A204.1 (cell line): ENCODE results near the gene SLC22A4.

Experiments used
- FAIRE-seq: peaks from 2 replicates; lab custom pipeline; 2012; peaks lifted over from hg19 to GRCh38; lab: Jason Lieb, UNC

The SLC22A4 gene

GRCh38 chr5:132275367-132276220 is 18.6 kb upstream of the SLC22A4 start:
- FAIRE-seq, result no peak

GRCh38 chr5:132277256-132277655 is 16.9 kb upstream of the SLC22A4 start:
- no peak for FAIRE-seq

GRCh38 chr5:132277971-132278853 is 16.0 kb upstream of the SLC22A4 start:
- no peak for FAIRE-seq

DNA sequence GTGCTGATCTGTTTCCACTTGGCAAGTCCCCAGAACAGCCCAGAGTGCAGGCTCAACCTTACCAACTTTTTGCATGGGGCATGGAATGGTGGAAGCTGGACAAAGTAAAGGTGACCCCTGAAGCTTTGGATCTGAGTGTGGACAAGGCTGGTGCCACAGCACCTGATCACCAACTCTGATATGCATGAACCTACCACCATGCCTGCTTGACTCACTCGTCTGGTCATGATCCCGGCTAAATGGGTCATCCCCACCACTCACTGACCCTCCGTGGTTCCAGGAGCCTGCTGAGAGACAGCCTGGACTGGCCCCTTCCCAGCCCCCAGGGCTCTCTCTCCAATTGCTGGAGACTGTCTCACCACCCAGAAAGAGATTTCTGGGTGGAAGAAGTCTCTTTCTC is 14.4 kb upstream of the SLC22A4 start:
- no peak for FAIRE-seq

DNA sequence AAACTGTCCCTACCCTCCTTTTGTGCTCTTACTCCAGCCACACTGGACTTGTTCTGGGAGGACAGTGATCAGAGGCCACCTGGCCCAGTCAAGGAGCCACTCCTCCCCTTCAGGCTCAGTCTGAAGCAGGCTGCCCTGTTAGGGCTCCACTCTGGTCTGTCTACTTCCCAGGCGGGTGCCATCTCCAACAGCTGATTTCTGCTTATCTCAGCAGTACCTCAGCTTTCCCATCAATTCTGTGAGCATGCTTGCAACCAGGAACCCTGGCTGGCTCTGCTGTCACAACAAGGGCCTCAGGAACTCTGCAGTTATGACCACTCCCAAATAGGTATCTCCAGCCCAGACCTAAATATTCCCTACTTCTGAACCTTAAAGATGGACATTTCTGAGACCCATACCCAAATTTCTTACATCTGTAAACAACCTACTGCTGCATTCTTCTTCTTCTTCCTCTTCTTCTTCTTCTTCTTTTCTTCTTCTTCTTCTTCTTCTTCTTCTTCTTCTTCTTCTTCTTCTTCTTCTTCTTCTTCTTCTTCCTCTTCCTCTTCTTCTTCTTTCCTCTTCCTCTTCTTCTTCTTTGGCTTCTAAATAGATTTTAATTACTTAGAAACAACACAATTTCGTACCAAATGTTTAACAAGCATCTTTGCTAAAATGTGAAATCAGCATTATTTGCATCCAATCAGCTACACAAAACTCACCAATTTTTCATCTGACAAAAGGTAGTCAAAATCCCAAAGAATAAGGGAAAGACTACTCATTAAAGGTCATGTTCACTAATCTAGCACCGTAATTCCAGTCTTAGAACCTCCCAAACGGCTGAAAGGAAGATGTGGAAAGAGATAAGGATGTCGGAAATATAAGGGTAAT is 13.6 kb upstream of the SLC22A4 start:
- FAIRE-seq, result no peak

DNA sequence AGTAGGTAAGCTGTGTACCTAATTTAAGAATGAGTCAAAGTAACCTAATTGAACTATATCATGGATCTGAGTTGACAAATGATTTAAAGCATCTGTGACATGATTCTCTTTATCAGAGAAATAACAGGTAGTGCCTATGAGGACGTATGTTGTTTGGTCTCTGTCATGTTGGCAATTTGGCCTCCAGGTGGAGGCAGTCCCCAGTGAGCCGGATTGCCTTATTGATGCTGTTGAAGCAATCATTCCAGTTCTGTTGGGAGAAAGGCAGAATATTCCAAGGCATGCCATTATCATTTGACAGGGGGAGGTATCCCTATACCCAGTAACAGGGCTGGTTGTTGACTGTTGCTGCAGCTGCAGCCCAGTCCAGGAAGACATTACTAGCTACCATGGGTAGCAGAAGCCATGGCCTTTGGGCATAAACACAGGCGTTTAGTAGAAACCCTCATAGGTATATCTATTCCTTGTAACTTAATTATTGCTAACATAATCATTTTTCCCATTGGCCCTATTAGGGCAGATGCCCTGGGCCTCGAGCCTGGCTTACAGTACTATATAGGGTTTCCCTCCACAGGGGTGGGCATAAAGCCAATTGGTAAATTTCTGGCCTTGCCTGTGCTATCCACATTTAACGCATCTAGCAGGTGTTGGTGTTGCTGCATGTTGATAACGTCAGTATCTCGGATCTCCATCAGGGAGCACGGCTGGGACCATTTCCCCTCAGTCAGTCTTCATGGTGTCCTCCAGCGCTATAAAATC is 12.2 kb upstream of the SLC22A4 start:
- no peak for FAIRE-seq

- FAIRE-seq, result no peak
These were observed 10.7 kb upstream of the SLC22A4 start for GRCh38 chr5:132283423-132284043.

- no peak for FAIRE-seq
These were observed 5.1 kb upstream of the SLC22A4 start for GRCh38 chr5:132289097-132289496.

DNA sequence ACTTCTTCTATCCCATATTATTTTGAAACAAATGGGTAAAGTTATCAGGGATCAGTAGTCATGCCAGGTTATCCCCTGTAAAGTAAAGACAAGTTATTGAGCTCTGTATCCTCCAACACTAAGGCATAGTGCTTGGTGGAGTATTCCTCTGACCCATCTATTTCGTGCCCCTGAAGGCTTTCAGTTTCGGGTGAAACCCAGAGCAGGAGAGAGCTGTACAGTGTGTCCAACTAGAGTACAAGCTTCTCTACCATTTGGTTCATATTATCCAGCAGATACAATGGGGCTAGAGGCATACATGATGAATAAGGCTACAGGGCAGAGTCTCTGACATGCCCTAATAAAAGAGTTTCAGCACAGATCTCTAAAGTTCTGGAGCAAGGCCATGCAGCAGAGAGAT is 3.2 kb upstream of the SLC22A4 start:
- no peak for FAIRE-seq

GRCh38 chr5:132293066-132293991 is 865 bp upstream of the SLC22A4 start:
- FAIRE-seq, result no peak

DNA sequence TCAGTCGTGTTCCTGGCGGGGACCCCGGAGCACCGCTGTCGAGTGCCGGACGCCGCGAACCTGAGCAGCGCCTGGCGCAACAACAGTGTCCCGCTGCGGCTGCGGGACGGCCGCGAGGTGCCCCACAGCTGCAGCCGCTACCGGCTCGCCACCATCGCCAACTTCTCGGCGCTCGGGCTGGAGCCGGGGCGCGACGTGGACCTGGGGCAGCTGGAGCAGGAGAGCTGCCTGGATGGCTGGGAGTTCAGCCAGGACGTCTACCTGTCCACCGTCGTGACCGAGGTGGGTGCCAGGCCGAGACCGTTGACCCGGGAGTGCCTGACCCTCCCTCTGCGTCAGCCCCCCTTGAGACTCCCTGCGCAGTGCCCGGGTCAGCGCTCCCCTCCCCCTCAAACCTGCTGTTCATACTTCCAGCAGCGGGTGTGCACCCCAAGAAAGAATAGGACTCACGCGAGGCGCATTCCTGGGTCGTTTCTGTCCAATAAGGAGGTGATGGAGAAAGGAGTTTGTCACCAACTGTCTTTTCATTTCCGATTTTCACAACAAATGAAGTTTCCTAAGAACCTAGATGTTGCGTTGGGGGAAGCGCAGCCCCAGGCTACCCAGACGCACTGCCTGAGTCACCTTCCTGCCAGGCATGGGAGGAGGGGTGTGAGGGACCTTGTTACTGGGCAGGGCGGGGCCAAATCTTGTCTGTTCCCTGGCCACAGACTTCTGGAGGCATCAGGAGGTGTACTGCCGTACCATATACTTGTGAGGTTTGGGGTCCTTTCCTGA is 722 bp downstream of the SLC22A4 start:
- no peak for FAIRE-seq

- no peak for FAIRE-seq
These were observed 1.6 kb downstream of the SLC22A4 start for GRCh38 chr5:132295505-132296411.

DNA sequence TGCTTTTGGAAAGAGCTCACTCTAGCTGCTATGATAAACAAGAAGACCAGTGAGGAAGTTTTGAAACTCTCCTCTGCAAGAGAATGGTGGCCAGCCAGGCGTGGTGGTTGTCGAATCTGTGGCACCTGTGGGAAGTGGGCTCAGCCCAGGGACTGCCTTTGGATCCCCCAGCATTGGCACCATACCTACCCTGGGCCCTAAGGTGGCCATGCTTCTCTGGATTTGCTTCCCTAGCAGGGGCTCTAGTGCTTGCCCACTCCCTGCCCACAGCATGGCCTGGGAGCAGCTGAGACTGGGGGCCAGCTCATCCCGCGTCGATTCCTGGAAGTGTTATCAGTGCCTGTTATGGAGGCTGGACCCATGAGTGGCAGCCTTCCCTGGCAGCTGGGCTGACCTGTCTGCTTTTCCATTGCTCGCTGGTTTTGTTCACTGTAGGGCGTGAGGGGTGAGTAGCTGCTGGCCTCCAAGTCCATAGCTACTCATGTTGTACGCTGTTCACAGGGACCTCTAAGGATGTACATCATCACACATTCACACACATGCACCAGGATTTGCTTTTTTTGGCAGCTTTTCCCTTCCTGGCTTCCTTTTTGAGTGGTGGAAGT is 2.3 kb downstream of the SLC22A4 start:
- no peak for FAIRE-seq

- no peak for FAIRE-seq
These were observed 3.2 kb downstream of the SLC22A4 start for GRCh38 chr5:132297211-132297940.

GRCh38 chr5:132298298-132299212 is 4.4 kb downstream of the SLC22A4 start:
- FAIRE-seq, result no peak

GRCh38 chr5:132299917-132300316 is 5.7 kb downstream of the SLC22A4 start:
- FAIRE-seq, result no peak
